Thyroid gland (tissue), 4 donors: Measurements from ENCODE around the gene ST3GAL4.

Source experiments
- POLR2A ChIP-seq, 2 donors: fragments of 450-650 bp; IDR thresholded peaks; one replicate each; pipeline ENCODE4 v1.6.1; 2017; ENCODE audit warnings: antibody characterized with exemption in 2 of 2, mild to moderate bottlenecking in 2 of 2, moderate library complexity in 1 of 2
- TF ChIP-seq, protein P1 (sequence below), 6 experiments: fragments of 200-600 bp in 3 of 6; fragments of 450-650 bp in 3 of 6; sonication (generic) in 3 of 6; IDR thresholded peaks; one replicate each; pipeline ENCODE4 v1.5.1; 2016 to 2019; ENCODE audit warnings: antibody characterized with exemption in 6 of 6, mild to moderate bottlenecking in 2 of 6, inconsistent platforms in 1 of 6, moderate library complexity in 1 of 6

- TF ChIP-seq, protein P1, sequence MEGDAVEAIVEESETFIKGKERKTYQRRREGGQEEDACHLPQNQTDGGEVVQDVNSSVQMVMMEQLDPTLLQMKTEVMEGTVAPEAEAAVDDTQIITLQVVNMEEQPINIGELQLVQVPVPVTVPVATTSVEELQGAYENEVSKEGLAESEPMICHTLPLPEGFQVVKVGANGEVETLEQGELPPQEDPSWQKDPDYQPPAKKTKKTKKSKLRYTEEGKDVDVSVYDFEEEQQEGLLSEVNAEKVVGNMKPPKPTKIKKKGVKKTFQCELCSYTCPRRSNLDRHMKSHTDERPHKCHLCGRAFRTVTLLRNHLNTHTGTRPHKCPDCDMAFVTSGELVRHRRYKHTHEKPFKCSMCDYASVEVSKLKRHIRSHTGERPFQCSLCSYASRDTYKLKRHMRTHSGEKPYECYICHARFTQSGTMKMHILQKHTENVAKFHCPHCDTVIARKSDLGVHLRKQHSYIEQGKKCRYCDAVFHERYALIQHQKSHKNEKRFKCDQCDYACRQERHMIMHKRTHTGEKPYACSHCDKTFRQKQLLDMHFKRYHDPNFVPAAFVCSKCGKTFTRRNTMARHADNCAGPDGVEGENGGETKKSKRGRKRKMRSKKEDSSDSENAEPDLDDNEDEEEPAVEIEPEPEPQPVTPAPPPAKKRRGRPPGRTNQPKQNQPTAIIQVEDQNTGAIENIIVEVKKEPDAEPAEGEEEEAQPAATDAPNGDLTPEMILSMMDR (IDR thresholded peaks at IDR 0.05) = no peak
- no peak for TF ChIP-seq POLR2A (IDR thresholded peaks at IDR 0.05)
Observed at GRCh38 chr11:126403022-126403581, 47.6 kb downstream of the ST3GAL4 start.
